PC-3 (cell line): Measurements from ENCODE around the gene PGM2L1.
"Not testable (repeated sequence)": the region's sequence is repeated elsewhere in the genome, so short reads cannot be mapped to it uniquely, and the experiment has no call there.

Source experiments
- EZH2 ChIP-seq: fragments of 300-600 bp; sonication (generic); IDR thresholded peaks from one replicate; pipeline ENCODE4 v1.6.1; 2017; ENCODE audit warnings: antibody characterized with exemption, mild to moderate bottlenecking, low read length; ENCODE audit not compliant: unreplicated experiment
- TF ChIP-seq, protein P1 (sequence below): fragments of 300-600 bp; sonication (generic); conservative IDR thresholded peaks from 2 replicates; pipeline ENCODE4 v1.5.1; 2017; ENCODE audit warnings: antibody characterized with exemption, low read depth, mild to moderate bottlenecking, low read length

DNA sequence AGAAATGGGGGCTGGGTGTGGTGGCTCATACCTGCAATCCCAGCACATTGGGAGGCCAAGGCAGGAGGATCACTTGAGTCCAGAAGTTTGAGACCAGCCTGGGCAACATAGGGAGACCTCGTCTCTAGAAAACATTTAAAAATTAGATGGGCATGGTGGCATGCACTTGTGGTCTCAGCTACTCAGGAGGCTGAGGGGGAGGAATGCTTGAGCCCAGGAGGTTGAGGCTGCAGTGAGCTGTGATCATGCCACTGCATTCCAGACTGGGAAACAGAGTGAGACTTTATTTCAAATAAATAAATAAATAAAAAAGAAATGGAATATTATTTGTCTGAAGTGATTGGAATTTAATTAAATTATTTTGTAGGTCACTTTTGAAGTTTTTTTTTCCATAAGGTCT is 18.7 kb upstream of the PGM2L1 start:
- TF ChIP-seq, protein P1, sequence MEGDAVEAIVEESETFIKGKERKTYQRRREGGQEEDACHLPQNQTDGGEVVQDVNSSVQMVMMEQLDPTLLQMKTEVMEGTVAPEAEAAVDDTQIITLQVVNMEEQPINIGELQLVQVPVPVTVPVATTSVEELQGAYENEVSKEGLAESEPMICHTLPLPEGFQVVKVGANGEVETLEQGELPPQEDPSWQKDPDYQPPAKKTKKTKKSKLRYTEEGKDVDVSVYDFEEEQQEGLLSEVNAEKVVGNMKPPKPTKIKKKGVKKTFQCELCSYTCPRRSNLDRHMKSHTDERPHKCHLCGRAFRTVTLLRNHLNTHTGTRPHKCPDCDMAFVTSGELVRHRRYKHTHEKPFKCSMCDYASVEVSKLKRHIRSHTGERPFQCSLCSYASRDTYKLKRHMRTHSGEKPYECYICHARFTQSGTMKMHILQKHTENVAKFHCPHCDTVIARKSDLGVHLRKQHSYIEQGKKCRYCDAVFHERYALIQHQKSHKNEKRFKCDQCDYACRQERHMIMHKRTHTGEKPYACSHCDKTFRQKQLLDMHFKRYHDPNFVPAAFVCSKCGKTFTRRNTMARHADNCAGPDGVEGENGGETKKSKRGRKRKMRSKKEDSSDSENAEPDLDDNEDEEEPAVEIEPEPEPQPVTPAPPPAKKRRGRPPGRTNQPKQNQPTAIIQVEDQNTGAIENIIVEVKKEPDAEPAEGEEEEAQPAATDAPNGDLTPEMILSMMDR = not testable (repeated sequence)
- not testable (repeated sequence) for TF ChIP-seq EZH2
